GM21717 (cell line): ENCODE measurements around the gene KLK13.

Source experiments
- ATAC-seq: cut with Tn5 transposase; IDR thresholded peaks from one replicate; pipeline ENCODE4 v1.9.1; 2021; ENCODE audit warnings: mild to moderate bottlenecking, moderate library complexity; ENCODE audit not compliant: unreplicated experiment

The KLK13 gene

GRCh38 chr19:51065221-51065960 lies 499 bp upstream of the KLK13 start:
- ATAC-seq, result no peak

GRCh38 chr19:51063664-51064063 lies 1.2 kb downstream of the KLK13 start:
- no peak for ATAC-seq

GRCh38 chr19:51060973-51061372 lies 3.9 kb downstream of the KLK13 start:
- no peak for ATAC-seq

- no peak for ATAC-seq
These were observed 4.6 kb downstream of the KLK13 start for GRCh38 chr19:51060336-51060735.

GRCh38 chr19:51059715-51060114 lies 5.2 kb downstream of the KLK13 start:
- ATAC-seq, result no peak

GRCh38 chr19:51055866-51056265 lies 9.0 kb downstream of the KLK13 start:
- ATAC-seq, result no peak

GRCh38 chr19:51047031-51047335 lies 17.9 kb downstream of the KLK13 start:
- ATAC-seq, result no peak

GRCh38 chr19:51044327-51044726 lies 20.6 kb downstream of the KLK13 start:
- ATAC-seq, result no peak

GRCh38 chr19:51043497-51043896 lies 21.4 kb downstream of the KLK13 start:
- ATAC-seq, result no peak

GRCh38 chr19:51040151-51040550 lies 24.7 kb downstream of the KLK13 start:
- ATAC-seq, result no peak

- ATAC-seq, result no peak
These were observed 28.4 kb downstream of the KLK13 start for GRCh38 chr19:51036519-51036918.

GRCh38 chr19:51034704-51035103 lies 30.2 kb downstream of the KLK13 start, which contains the start of gene KLK12:
Gene KLK12 (minus strand): TSS chr19:51035002. CDS start chr19:51034621, 381 bp downstream.
- no peak for ATAC-seq

- no peak for ATAC-seq
These were observed 33.0 kb downstream of the KLK13 start for GRCh38 chr19:51031880-51032225.

- no peak for ATAC-seq
These were observed 33.5 kb downstream of the KLK13 start for GRCh38 chr19:51031220-51031879.

GRCh38 chr19:51030631-51031030 lies 34.3 kb downstream of the KLK13 start:
- ATAC-seq, result no peak

GRCh38 chr19:51029718-51030117 lies 35.2 kb downstream of the KLK13 start:
- no peak for ATAC-seq

- ATAC-seq, result no peak
These were observed 37.0 kb downstream of the KLK13 start for GRCh38 chr19:51027873-51028272.

- ATAC-seq, result no peak
These were observed 37.6 kb downstream of the KLK13 start for GRCh38 chr19:51027126-51027806.

GRCh38 chr19:51026554-51026831 lies 38.4 kb downstream of the KLK13 start, which contains the start of gene KLK11:
Gene KLK11 (minus strand): TSS chr19:51026616. CDS start chr19:51025631, 985 bp downstream.
- no peak for ATAC-seq

- ATAC-seq, result no peak
These were observed 38.9 kb downstream of the KLK13 start for GRCh38 chr19:51025809-51026553.

- no peak for ATAC-seq
These were observed 39.5 kb downstream of the KLK13 start for GRCh38 chr19:51025401-51025800.

- ATAC-seq, result no peak
These were observed 40.0 kb downstream of the KLK13 start for GRCh38 chr19:51024924-51025323.
